K562 (cell line): Measurements from ENCODE around the gene TENM4.

Experiments
- CEBPB ChIP-seq: fragments of 450-650 bp; IDR thresholded peaks from 2 replicates; pipeline ENCODE4 v1.6.1; 2016; ENCODE audit warnings: missing genetic modification characterization, missing compliant biosample characterization
- POU5F1 ChIP-seq: fragments of 150-350 bp; IDR thresholded peaks from 2 replicates; pipeline ENCODE4 v1.6.1; 2014; ENCODE audit warnings: borderline replicate concordance, low read length, low read depth, mild to moderate bottlenecking; ENCODE audit not compliant: partially characterized antibody

DNA sequence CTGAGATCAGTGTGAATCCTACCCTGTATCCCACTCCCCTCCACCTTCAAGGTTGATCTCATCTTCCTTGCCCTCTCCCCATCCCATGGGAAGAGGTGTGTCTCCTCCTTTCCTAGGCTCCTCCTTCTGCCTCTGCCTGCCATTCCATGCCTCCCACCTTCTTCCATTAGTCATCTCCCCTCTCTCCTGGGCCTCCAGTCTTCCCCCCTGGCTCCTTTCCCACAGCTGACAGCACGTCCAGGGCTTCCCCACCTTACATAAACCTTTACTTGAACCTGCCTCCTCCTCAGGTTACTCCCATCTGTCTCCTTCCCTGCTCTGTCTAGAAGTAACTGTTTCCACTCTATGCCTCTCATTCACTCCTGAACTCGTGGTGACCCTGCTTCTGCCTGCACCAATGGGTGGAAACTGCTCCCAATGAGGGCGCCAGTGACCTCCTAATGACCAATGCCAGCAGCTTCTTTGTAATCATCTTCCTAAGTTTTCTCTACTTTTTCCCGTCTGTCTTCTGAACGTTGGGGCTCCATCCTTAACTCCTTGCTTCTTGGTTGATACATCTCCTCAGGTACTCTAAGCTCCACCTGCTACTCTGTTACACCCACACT is 599.3 kb downstream of the TENM4 start:
- no peak for TF ChIP-seq POU5F1
- no peak for TF ChIP-seq CEBPB (tag)
